IPS-15b (cell line): Measurements from ENCODE around the gene RAB42.
A peak's percentile ranks its signal among the peaks of the same experiment; 100 is the strongest.
"Not testable (repeated sequence)": the region's sequence is repeated elsewhere in the genome, so short reads cannot be mapped to it uniquely, and the experiment has no call there.

Experiments
- H3K27me3 ChIP-seq: one replicate; pipeline ENCODE4 v1.6.1; 2013; ENCODE audit warnings: low read length; ENCODE audit not compliant: control insufficient read depth, insufficient read depth
- H3K36me3 ChIP-seq: one replicate; pipeline ENCODE4 v1.6.1; 2013; ENCODE audit warnings: low read length; ENCODE audit not compliant: control insufficient read depth, insufficient read depth
- H3K4me1 ChIP-seq: one replicate; pipeline ENCODE4 v1.6.1; 2013; ENCODE audit warnings: mild to moderate bottlenecking, low read length; ENCODE audit not compliant: control insufficient read depth, insufficient read depth
- H3K4me3 ChIP-seq: one replicate; pipeline ENCODE4 v1.5.1; 2013; ENCODE audit warnings: low read depth, low read length
- H3K9ac ChIP-seq: one replicate; pipeline ENCODE4 v1.6.1; 2013; ENCODE audit warnings: low read depth, mild to moderate bottlenecking, low read length
- H3K9me3 ChIP-seq: one replicate; pipeline ENCODE4 v1.6.1; 2013; ENCODE audit warnings: mild to moderate bottlenecking, low read length; ENCODE audit not compliant: control insufficient read depth, insufficient read depth

The RAB42 gene

DNA sequence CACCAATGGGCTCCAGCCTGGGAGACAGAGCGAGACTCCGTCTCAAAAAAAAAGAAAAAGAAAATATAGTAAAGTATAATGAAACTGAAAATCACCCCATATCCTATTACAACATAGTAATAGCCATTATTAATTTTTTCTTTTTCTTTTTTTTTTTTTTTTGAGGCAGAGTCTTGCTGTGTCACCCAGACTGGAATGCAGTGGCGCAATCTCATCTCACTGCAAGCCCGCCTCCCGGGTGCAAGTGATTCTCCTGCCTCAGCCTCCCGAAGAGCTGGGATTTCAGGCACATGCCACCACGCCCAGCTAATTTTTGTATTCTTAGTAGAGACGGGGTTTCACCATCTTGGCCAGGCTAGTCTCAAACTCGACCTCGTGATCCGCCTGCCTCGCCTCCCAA, 19.2 kb upstream of the RAB42 start:
- H3K9me3 ChIP-seq, H3K9ac ChIP-seq, H3K4me1 ChIP-seq, H3K4me3 ChIP-seq, H3K27me3 ChIP-seq: not testable (repeated sequence)
- peaks cover 27% of the 10 kb centered on the region for H3K36me3 ChIP-seq

DNA sequence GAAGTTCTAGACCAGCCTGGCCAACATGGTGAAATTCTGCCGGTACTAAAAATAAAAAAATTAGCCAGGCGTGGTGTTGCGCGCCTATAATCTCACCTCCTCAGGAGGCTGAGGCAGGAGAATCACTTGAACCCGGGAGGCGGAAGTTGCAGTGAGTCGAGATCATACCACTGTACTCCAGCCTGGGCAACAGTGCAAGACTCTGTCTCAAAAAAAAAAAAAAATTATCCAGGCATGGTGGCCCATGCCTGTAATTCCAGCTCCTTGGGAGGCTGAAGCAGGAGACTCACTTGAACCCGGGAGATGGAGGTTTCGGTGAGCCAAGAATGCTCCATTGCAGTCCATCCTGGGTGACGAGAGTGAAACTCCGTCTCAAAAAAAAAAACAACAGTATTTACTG, 18.5 kb upstream of the RAB42 start:
- Histone ChIP-seq H3K36me3 (peaks cover 22% of the 10 kb centered on the region), H3K4me1 (no peaks in the 10 kb centered on the region), H3K9ac (no peak overlapping the region), H3K27me3 (no peaks in the 10 kb centered on the region), H3K4me3 (no peak overlapping the region), H3K9me3 (no peaks in the 10 kb centered on the region)

DNA sequence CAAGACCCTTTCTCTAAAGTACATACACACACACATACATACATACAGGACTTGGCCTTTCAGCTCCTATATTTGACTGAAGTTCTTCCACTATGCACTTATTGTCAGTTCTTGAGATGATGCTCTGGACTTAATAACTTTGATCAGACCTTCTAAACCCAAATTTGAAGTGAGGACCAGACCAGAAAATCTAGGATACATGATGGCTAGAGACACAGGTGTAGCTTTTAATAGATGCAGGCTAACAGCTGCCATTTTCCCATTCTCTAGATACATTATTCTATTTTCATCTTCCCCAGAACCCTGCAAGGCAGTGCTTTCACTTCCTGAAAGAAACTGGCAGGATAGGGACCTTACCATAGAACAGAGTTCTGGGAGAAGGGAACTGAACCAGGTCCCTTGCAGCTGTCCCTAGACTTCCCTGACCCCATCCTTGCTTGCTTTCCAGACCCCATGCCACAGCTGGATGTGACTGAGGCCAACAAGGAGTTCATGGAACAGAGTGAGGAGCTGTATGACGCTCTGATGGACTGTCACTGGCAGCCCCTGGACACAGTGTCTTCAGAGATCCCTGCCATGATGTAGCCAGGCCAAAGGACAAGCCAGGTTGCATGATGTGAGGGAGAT, 14.9 kb upstream of the RAB42 start:
- Histone ChIP-seq H3K9me3 (no peaks in the 10 kb centered on the region), H3K36me3 (peaks cover 36% of the 10 kb centered on the region), H3K4me1 (peaks cover 4% of the 10 kb centered on the region), H3K27me3 (no peaks in the 10 kb centered on the region), H3K4me3 (no peak overlapping the region), H3K9ac (no peak overlapping the region)

DNA sequence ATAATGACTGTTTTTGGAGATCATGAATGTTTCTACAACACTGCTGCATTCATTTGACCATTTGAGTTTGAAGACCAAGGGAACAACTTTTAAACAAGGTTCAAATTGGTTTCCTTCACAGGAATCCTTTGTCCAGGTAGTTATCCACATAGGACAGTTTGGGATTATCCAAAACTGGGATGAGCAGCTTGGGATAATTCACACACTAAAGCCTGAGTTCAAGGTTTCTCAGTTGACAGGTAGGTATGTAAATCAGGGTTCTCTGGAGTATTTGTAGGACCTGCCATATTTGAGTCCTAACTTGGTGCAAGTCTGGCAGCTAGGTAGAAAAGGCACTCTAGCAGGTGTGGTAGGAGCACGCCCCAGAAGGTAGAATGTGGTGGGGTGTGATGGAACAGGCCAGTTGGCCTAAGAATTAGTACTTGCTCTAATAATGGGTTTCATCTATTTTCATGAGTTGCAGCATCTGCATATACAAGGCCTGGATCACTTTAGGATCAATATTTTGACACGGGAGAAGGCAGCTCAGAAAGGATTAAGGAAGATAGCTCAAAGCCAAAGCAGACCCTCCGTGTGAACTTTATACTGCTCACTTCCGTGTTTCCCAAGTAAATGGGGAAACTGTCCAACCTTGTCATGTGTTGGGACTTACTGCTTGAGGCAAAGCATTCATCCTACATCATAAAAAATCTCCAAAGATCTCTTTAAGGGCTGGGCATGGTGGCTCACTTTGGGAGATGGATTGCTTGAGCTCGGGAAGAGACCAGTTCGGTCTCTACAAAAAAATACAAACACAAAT, 14.1 kb upstream of the RAB42 start:
- H3K9ac ChIP-seq = no peak overlapping the region
- H3K9me3 ChIP-seq = no peaks in the 10 kb centered on the region
- H3K4me1 ChIP-seq = peaks cover 4% of the 10 kb centered on the region
- H3K4me3 ChIP-seq = no peak overlapping the region
- peaks cover 36% of the 10 kb centered on the region for H3K36me3 ChIP-seq
- peaks cover 4% of the 10 kb centered on the region for H3K27me3 ChIP-seq

DNA sequence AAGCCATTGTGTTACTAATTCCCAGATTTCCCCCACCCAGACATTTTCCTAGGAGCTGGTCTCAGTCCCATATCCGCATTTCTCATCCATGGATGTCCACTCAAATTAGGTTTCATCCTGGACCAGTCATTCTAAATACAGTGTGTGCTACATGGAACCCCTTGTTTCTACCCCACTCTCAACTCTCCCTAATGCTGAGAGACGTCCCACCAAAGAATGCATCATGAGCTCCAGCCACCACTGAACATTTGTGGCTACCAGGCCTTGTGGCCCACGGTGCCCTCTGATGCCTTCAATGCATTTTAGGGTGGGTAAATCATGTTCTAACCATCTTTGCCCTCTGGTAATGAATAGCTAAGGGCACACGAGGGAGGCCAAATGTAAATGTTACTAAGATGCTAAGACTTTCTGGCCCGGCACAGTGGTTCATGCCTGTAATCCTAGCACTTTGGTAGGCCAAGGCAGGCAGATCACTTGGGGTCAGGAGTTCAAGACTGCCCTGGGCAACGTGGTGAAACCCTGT, 13.3 kb upstream of the RAB42 start:
- H3K36me3 ChIP-seq = peaks cover 36% of the 10 kb centered on the region
- H3K9ac ChIP-seq = no peak overlapping the region

DNA sequence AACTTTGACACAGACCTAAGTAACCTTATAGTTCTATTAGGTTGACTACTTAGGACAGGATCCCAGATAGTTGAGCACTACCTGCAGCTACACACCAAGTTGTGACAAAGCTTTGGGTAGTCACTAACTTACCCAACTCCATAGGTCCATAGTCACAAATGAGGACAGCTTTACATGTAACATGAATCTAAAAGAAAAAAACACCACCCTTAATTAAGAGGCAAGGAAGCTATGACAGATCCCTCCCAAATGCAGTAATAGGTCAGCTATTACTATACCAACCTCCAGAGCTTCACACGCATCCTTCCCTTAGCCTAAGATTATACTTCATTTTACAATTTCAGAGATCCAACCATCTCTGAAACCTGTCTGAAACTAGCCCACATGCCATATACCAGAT, 12.7 kb upstream of the RAB42 start:
- Histone ChIP-seq H3K4me3 (no peak overlapping the region), H3K9me3 (no peaks in the 10 kb centered on the region), H3K36me3 (peaks cover 36% of the 10 kb centered on the region), H3K9ac (no peak overlapping the region), H3K4me1 (peaks cover 4% of the 10 kb centered on the region), H3K27me3 (peaks cover 4% of the 10 kb centered on the region)

More for the DNA sequence above, 13.3 kb upstream of the RAB42 start:
- Histone ChIP-seq H3K4me1 (peaks cover 4% of the 10 kb centered on the region), H3K4me3 (no peak overlapping the region), H3K27me3 (peaks cover 4% of the 10 kb centered on the region), H3K9me3 (no peaks in the 10 kb centered on the region)

DNA sequence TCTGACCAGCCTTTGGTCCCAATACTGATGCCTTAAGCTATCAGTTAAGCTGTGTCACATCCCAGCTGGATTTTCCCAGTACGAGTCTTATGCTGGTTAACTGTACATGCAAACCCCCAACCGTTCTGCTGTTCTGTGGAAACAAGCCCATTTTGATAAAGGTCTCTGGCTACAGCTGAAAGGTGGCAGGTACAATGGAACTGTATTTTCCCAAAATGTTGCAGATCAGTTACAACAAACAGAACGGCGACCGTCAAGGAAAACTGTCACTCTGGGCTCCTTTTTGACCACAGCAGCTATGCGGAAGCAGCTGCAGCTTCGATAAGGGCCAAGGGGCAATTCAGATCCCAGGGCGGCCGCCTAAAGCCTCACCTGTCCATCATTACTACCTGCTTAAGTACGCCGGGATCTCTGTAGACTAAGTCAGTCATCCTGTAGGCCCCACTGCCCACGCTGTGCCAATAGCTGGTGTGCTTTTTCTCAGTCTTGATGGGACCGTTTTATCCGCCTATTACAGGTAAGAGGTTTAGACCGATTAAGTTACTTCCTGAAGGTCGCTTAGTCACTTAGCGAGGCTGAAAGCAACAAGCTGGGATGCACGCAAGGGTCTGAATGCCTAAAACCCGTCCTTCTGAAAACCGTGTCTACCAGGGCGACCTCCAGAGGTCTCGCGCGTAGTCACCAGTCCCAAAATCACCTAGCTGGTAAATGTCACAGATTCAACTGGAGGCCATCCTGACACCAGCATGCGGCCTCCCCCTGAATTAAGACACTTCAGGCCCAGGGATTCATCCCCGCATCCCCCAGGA, 11.1 kb upstream of the RAB42 start:
- H3K9ac ChIP-seq = peak overlapping the region; percentile 97
- H3K4me3 ChIP-seq = peak overlapping the region; percentile 100
- H3K4me1 ChIP-seq = peaks cover 4% of the 10 kb centered on the region
- H3K9me3 ChIP-seq = no peaks in the 10 kb centered on the region
- H3K36me3 ChIP-seq = peaks cover 36% of the 10 kb centered on the region
- peaks cover 4% of the 10 kb centered on the region for H3K27me3 ChIP-seq

DNA sequence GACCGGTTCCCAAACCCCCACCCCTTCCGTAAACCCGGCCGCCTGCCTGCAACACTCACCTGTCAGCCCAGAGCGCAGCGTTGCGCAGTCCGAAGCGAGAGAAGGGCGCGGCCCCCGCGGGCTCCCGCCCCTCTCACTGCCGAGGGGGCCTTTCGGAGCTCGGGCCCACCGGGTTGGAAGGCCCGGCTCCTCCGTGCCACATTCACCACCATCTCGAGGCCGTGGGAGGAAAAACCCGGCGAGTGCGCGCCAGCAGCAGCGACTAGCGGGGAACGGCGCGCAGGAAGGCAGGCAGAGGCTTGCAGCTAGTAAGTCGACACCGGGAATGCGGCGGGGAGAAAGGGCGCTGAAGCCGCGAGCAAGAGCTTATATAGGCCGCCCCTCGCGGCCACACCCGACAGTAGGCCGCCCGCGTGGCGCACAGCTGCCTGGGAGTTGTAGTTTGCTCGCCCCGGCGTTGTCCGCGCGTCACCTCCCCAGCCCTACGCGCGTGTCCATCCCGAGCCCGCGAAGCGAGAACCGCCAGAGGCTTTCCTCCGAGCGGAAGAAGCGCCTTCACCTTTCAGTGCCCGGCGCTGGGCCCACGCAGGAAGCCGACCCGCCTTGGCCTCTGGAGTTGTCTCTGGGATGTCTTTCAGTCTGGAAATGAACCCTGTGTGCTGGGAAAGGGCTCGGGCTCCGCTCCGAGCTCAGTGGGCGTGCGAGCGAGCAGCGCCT, 10.4 kb upstream of the RAB42 start:
- H3K36me3 ChIP-seq = peaks cover 36% of the 10 kb centered on the region
- H3K27me3 ChIP-seq = peaks cover 4% of the 10 kb centered on the region

DNA sequence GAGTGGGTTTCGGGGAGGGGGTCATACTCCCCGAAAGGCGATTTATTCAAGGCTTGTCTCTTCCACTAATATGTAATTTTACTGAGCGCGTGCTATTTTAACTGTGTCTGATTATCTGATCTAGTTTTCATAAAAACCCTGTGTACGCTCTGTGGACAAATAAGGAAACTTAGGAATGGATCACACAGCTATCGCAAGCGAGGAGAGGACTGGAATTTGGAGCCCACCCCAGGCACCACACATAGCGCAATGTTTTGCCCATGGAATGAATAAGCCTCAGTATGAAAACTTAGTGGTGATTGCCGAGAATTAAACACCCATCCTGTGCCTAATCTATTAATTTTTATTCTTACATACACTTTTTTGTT, 9.8 kb upstream of the RAB42 start:
- Histone ChIP-seq H3K4me3 (peak overlapping the region; percentile 100), H3K36me3 (peaks cover 32% of the 10 kb centered on the region), H3K9ac (no peak overlapping the region), H3K9me3 (no peaks in the 10 kb centered on the region), H3K27me3 (peaks cover 4% of the 10 kb centered on the region), H3K4me1 (peaks cover 4% of the 10 kb centered on the region)

More for the DNA sequence above, 10.4 kb upstream of the RAB42 start:
- Histone ChIP-seq H3K9me3 (no peaks in the 10 kb centered on the region), H3K9ac (peak overlapping the region; percentile 97), H3K4me1 (peaks cover 4% of the 10 kb centered on the region), H3K4me3 (peak overlapping the region; percentile 100)

DNA sequence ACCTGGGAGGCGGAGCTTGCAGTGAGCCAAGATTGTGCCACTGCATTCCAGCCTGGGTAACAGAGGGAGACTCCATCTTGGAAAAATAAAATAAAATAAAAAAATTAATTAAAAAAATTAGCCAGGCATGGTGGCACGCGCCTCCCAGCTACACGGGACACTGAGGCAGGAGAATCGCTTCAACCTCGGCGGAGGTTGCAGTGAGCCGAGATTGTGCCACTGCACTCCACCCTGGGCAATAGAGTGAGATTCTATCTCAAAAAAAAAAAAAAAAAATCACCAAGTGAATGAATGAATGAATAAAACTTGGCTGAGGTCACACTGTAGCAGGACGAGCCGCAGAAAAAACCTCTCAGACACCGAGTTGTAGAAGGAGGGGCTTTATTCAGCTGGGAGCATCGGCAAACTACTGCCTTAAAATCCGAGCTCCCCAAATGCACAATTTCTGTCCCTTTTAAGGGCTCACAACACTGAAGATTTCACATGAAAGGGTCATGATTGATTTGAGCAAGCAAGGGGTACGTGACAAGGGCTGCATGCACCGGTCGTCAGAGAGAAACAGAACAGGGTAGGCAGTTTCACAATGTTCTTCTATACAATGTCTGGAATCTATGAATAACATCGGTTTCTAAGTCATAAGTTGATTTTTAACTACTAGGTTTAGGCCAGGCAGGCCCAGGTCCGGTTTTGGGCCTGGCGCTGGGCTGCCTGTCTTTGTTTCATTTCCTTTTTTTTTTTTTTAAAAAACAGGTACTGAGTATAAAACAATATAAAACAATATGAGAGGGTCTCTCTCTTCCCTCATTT, 5.3 kb upstream of the RAB42 start:
- not testable (repeated sequence) for H3K9me3 ChIP-seq, H3K4me1 ChIP-seq, H3K27me3 ChIP-seq, H3K4me3 ChIP-seq, H3K9ac ChIP-seq, H3K36me3 ChIP-seq
